Kidney (tissue), 14 donors: ENCODE data around the gene ZBTB7C. TPM values are rescaled to one million over a fixed set of nuclear protein-coding genes. Genes with fewer than 3 reads are reported as not detected.

Experiments used
- DNase-seq, 5 donors: peaks; one replicate each; pipeline ENCODE4 v3.0.0-alpha.2; 2013 to 2020
- FAIRE-seq: peaks from 2 replicates; lab custom pipeline; 2012; peaks lifted over from hg19 to GRCh38; lab: Jason Lieb, UNC
- H3K27ac ChIP-seq, 2 donors: one replicate each; pipeline ENCODE4 v1.7.0; 2013; ENCODE audit warnings: low read depth in 2 of 2, low read length in 2 of 2, inconsistent platforms in 1 of 2
- H3K27me3 ChIP-seq: one replicate; pipeline ENCODE4 v1.7.1; 2013; ENCODE audit warnings: low read length, inconsistent platforms; ENCODE audit not compliant: control insufficient read depth, insufficient read depth
- H3K36me3 ChIP-seq, 3 donors: one replicate each; pipeline versions ENCODE4 v1.7.0 to v1.7.1; 2013; ENCODE audit warnings: low read length in 3 of 3, control low read depth in 1 of 3, inconsistent platforms in 1 of 3; ENCODE audit not compliant: insufficient read depth in 3 of 3, control insufficient read depth in 2 of 3
- H3K4me1 ChIP-seq, 3 donors: one replicate each; pipeline versions ENCODE4 v1.7.0 to v1.7.1; 2013; ENCODE audit warnings: low read length in 3 of 3, inconsistent platforms in 1 of 3, low read depth in 1 of 3; ENCODE audit not compliant: control insufficient read depth in 2 of 3, insufficient read depth in 2 of 3
- H3K4me3 ChIP-seq, 3 donors: one replicate each; pipeline versions ENCODE4 v1.7.0 to v1.8.1; 2013; ENCODE audit warnings: low read length in 3 of 3, control low read depth in 1 of 3, inconsistent platforms in 1 of 3
- H3K9ac ChIP-seq, 3 donors: one replicate each; pipeline versions ENCODE4 v1.7.0 to v1.7.1; 2013; ENCODE audit warnings: low read length in 3 of 3, control low read depth in 1 of 3, inconsistent platforms in 1 of 3
- H3K9me3 ChIP-seq, 3 donors: one replicate each; pipeline versions ENCODE4 v1.7.0 to v1.7.1; 2013; ENCODE audit warnings: low read length in 3 of 3, control low read depth in 1 of 3, inconsistent platforms in 1 of 3; ENCODE audit not compliant: control insufficient read depth in 2 of 3, insufficient read depth in 1 of 3
- CTCF ChIP-seq: IDR thresholded peaks from 3 replicates; pipeline ENCODE4 v1.5.1; 2012; ENCODE audit warnings: mild to moderate bottlenecking, moderate library complexity, borderline replicate concordance; ENCODE audit not compliant: insufficient read depth; ENCODE audit errors: extremely low read depth
- intact Hi-C: fragments of 100-400 bp; cut with DNase I; formaldehyde crosslinking; loops from one replicate; pipeline ENCODE4 v1.11.1; 2022
- polyA plus RNA-seq: library from polyadenylated mRNA; stranded (reverse); fragments of 350-450 nt; fragmentation: Illumina TruSeq; extraction: RNeasy Lipid Tissue Mini Kit (QIAGEN cat#74804); gene quantifications from one replicate; pipeline ENCODE4 v1.2.3, GENCODE V29; 2014; ENCODE audit warnings: low read depth, low replicate concordance; ENCODE audit not compliant: insufficient read depth
- total RNA-seq: library from RNA; stranded (reverse); fragmentation: NEBNext Ultra II Directional; extraction: Animal tissue kit (Norgen Biotek cat#: 25700); gene quantifications from one replicate; pipeline ENCODE4 v1.2.1, GENCODE V29; 2021
- donor health status: control.
- donor health status: control.
- donor health status: control.
- donor health status: control.
- donor health status: control.
- donor health status: DM: yes; HTN: yes; CAD: no.
- donor health status: Normal renal cell carcinoma (clear cell type).

The ZBTB7C gene
- total and polyA plus RNA-seq, 2 donors from 2014 or later, result 1.8 to 13.8 TPM

DNA sequence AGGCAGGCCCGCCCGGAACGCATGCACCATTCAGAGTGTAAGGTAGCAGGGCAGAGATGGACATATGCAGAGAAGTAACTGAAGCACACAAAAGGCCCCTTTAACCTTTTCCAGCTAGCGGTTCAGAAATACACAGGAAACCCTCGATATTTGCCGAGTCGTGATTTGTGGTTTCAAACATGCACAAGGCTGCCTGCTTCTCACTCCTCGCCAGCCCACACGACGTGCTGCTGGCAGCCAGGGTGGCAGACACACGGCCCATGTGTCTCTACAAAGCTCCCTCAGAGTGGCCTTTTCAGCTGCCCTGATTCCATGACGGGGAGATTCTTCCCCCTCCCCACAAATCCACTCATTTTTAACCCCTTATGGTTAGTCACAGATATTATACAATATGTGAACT lies 23.6 kb downstream of the ZBTB7C start:
- H3K4me1 ChIP-seq, result no peaks in the 10 kb centered on the region
- TF ChIP-seq CTCF, result no peak
- DNase-seq (peak in 1 of 5 donors; percentile 4), FAIRE-seq (no peak)
- intact Hi-C loops, result no loop called here
- no peaks in the 10 kb centered on the region for H3K27me3 ChIP-seq
- no peak overlapping the region for H3K9ac ChIP-seq
- H3K36me3 ChIP-seq, result no peaks in the 10 kb centered on the region
- H3K4me3 ChIP-seq, result no peak overlapping the region
- no peak overlapping the region for H3K27ac ChIP-seq
- no peaks in the 10 kb centered on the region for H3K9me3 ChIP-seq

DNA sequence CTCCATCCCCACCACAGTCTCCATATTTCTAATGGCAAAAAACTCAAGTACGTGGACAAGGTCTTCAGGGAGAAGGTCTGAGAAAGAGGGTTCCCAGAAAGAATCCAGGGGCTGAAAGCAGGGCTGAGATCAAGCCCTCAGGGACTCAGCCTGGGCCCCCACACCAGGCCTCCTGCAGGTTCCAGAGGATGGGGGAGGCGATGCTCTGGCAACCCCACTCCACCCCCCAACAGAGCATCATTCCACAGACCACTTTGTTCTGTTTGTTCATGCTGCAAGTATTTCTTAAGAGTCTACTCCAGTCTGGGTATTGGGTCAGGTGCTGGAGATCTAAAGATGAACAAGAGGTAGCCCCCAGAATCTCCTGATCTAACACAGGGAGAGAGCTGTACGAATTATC lies 32.2 kb downstream of the ZBTB7C start:
- TF ChIP-seq CTCF, result no peak
- FAIRE-seq, result no peak

GRCh38 chr18:48376406-48376805 lies 32.8 kb downstream of the ZBTB7C start:
- intact Hi-C loops, result no loop called here
- H3K27ac ChIP-seq, result no peak overlapping the region
- FAIRE-seq, result no peak

More for the DNA sequence above, 32.2 kb downstream of the ZBTB7C start:
- intact Hi-C loops, result no loop called here
- Histone ChIP-seq H3K9ac (no peak overlapping the region), H3K27ac (no peak overlapping the region), H3K36me3 (no peaks in the 10 kb centered on the region), H3K9me3 (no peaks in the 10 kb centered on the region), H3K4me3 (no peak overlapping the region), H3K27me3 (no peaks in the 10 kb centered on the region), H3K4me1 (no peaks in the 10 kb centered on the region)
- peak in 1 of 5 donors; percentile 14 for DNase-seq

More at GRCh38 chr18:48376406-48376805, 32.8 kb downstream of the ZBTB7C start:
- Histone ChIP-seq H3K4me3 (no peak overlapping the region), H3K4me1 (no peaks in the 10 kb centered on the region), H3K36me3 (no peaks in the 10 kb centered on the region), H3K9me3 (no peaks in the 10 kb centered on the region), H3K27me3 (no peaks in the 10 kb centered on the region), H3K9ac (no peak overlapping the region)
- DNase-seq, result peak in 3 of 5 donors; percentile 27 to 47 (median 33)
- no peak for TF ChIP-seq CTCF
